ENCODE data around the gene FBXO46.
A peak's percentile ranks its signal among the peaks of the same experiment; 100 is the strongest.

FBXO46 gene

GRCh38 chr19:45768984-45769782 lies 38.5 kb upstream of the FBXO46 start, which contains the start of gene SIX5 (continued):
- TF ChIP-seq KLF8 (tag by site-specific recombination; IDR thresholded peaks at IDR 0.05), result peak; percentile 99
- TF ChIP-seq ZNF792 (tag by site-specific recombination; IDR thresholded peaks at IDR 0.05), result peak; percentile 76; the same call in 1 of the 2 replicates
- no peak for TF ChIP-seq HOXA7 (CRISPR knock-in tag; IDR thresholded peaks at IDR 0.05; ENCODE audit: borderline replicate concordance)
- peak; percentile 62 for TF ChIP-seq ZNF76 (tag by site-specific recombination; IDR thresholded peaks at IDR 0.05; ENCODE audit: borderline replicate concordance, low read depth)
- no peak for TF ChIP-seq ZNF138 (tag by site-specific recombination; IDR thresholded peaks at IDR 0.05; ENCODE audit: borderline replicate concordance)
- TF ChIP-seq SCRT1 (tag by site-specific recombination; IDR thresholded peaks at IDR 0.05; ENCODE audit: borderline replicate concordance), result no peak; the same call in 1 of the 2 replicates
- TF ChIP-seq ZNF426 (tag by site-specific recombination; IDR thresholded peaks at IDR 0.05), result no peak
- TF ChIP-seq MEIS1 (CRISPR knock-in tag; IDR thresholded peaks at IDR 0.05; ENCODE audit: borderline replicate concordance), result no peak
- peak; percentile 55 for TF ChIP-seq ZNF24 (tag by site-specific recombination; IDR thresholded peaks at IDR 0.05)
- TF ChIP-seq ZNF37A (tag by site-specific recombination; IDR thresholded peaks at IDR 0.05), result no peak
- TF ChIP-seq ZNF394 (tag by site-specific recombination; IDR thresholded peaks at IDR 0.05; ENCODE audit: borderline replicate concordance), result peak; percentile 62; the same call in 1 of the 2 replicates
- peak; percentile 48; the same call in 1 of the 2 replicates for TF ChIP-seq ZBTB44 (tag by site-specific recombination; IDR thresholded peaks at IDR 0.05)
- TF ChIP-seq ZNF785 (tag by site-specific recombination; IDR thresholded peaks at IDR 0.05), result no peak
- TF ChIP-seq GFI1B (tag by site-specific recombination; IDR thresholded peaks at IDR 0.05), result peak; percentile 42; the same call in 1 of the 2 replicates
- peak; percentile 85; the same call in 1 of the 2 replicates for TF ChIP-seq KLF7 (tag by site-specific recombination; IDR thresholded peaks at IDR 0.05; ENCODE audit: borderline replicate concordance)
- TF ChIP-seq ZNF239 (tag by site-specific recombination; IDR thresholded peaks at IDR 0.05), result 0 out of 2 replicates have a peak, but pooled peaks have one; percentile 17

GRCh38 chr19:45768655-45768983 lies 37.9 kb upstream of the FBXO46 start:
- peak overlapping the region; percentile 98 for H3K27ac ChIP-seq (ENCODE audit: extremely low read depth, low read depth, low read length)
- ChIA-PET POLR2A (interaction anchor here (1.0 to 7.2 kb wide), 25 partner anchors 10 to 253 kb away, joined by 3 to 133 read pairs (median 10); partner anchors contain the start of genes CCDC61, DMPK, DMWD and FBXO46), CTCF (interaction anchor here (0.5 to 2.8 kb wide), 11 partner anchors 11 to 118 kb away, joined by 3 to 61 read pairs (median 6); partner anchors contain the start of genes DMWD, FBXO46, FOXA3 and QPCTL)
- H3K36me3 ChIP-seq (ENCODE audit: control insufficient read depth in 2 of 2, insufficient read depth in 1 of 2, low read length in 2 of 2), result peaks cover 3 to 22% of the 10 kb centered on the region in 2 experiments
- H3K9me3 ChIP-seq (ENCODE audit: control insufficient read depth, insufficient read depth, low read depth, low read length), result no peaks in the 10 kb centered on the region
- H3K4me3 ChIP-seq (ENCODE audit: low read depth, low read length), result peak overlapping the region; percentile 70
- H3K4me1 ChIP-seq (ENCODE audit: control insufficient read depth, insufficient read depth, low read length), result peaks cover 25% of the 10 kb centered on the region
- TF ChIP-seq RBAK (tag by site-specific recombination; IDR thresholded peaks at IDR 0.05) (no peak), HIC1 (tag by site-specific recombination; IDR thresholded peaks at IDR 0.05) (no peak), ZNF513 (tag by site-specific recombination; IDR thresholded peaks at IDR 0.05) (peak; percentile 64; the same call in 1 of the 2 replicates), ZNF398 (tag by site-specific recombination; IDR thresholded peaks at IDR 0.05) (peak; percentile 92; the same call in 1 of the 2 replicates), ZEB2 (tag by site-specific recombination; IDR thresholded peaks at IDR 0.05) (no peak), GLIS1 (tag by site-specific recombination; IDR thresholded peaks at IDR 0.05) (no peak), ZNF266 (tag by site-specific recombination; IDR thresholded peaks at IDR 0.05; ENCODE audit: low read depth) (no peak), OSR2 (tag by site-specific recombination; IDR thresholded peaks at IDR 0.05) (no peak), KLF17 (tag by site-specific recombination; IDR thresholded peaks at IDR 0.05) (no peak), ZNF621 (tag by site-specific recombination; IDR thresholded peaks at IDR 0.05) (no peak), GLI2 (tag by site-specific recombination; IDR thresholded peaks at IDR 0.05; ENCODE audit: borderline replicate concordance, low read depth) (no peak)

Data from HEK293 (cell line).